GM10847 (cell line): ENCODE data around the gene APOL2.

Source experiments
- POLR2A ChIP-seq: IDR thresholded peaks from 2 replicates; pipeline ENCODE4 v1.6.1; 2011; ENCODE audit not compliant: insufficient read length; ENCODE audit errors: extremely low read depth

The APOL2 gene

DNA sequence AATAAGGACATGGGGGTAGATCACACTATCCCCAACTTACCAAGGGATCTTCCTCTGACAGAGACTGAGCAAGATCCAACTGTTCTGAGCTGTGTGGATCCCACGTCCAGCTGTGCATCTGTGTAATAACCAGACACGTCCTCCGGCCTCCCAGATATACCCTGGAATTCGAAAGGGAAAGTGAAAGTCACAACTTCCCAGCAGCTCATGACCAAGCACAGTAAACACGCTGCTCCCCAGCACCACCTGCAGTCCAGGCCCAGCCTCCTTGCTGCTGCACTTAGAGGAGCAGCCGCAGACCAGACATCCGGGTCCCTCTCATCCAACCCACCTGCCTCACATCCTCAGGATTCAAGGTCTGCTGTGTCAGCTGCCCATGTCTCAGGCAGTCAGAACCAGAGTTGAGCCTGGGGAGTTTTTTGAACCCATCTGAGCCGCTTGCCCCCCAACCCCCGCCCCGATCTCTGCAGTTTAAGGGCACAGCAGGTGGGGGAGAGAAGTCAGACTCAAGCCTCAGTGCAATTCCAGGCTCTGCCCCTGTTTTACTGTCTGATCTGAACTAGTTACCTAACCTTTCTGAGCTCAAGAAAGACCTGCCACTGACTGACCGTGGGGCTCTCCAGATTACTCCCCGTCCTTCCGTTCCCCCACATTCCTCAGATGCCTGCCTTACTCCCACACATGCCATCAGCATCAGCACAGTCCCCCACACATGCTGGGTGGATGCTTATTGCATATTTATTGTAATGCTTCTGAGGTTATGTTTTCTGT, at the start of gene APOL2:
Gene APOL2 (minus strand): TSS at position 127 of the 771 bp plus-strand sequence. CDS start 6,365 bp downstream, outside the sequence.
- TF ChIP-seq POLR2A: peak; percentile 46

DNA sequence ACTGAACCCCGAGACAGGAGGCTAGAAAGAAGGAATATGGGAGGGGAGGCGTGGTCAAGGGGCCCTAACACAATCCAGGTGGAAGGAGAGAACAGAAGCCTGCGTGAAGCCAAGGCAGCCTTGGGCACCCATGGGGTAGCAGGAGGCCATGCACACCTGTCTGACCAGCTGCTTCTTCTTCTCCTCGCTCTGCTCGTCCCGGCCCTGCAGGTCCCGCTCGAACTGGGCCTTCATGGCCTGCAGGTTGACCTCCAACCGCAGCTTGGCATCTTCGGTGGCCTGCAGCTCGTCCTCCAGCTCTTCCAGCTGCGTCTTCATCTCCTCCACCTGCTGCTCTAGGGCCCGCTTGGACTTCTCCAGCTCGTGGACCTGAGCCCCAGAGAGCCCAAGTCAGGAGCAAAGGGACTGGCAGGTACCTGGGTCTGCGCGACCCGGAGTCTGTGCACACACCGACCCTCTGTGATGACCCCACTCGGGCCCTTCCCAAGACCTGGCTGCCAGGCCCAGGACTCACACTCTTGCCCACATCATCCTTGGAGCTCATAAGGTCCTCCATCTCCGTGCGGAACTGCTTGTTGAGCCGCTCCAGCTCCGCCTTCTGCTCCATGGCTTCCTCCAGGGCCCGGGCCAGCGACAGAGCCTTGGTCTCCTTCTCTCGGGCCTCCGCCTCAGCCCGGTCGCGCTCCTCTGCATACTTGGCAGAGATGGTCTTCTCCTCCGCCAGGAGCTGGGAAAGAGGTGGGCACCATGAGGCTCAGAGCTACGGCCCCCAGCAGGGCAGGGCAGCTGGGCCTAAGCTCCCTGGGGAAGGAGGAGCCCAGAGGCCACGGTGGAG, 49.5 kb upstream of the APOL2 start:
- no peak for TF ChIP-seq POLR2A

GRCh38 chr22:36287881-36288515, 48.7 kb upstream of the APOL2 start:
- TF ChIP-seq POLR2A: no peak

- TF ChIP-seq POLR2A: no peak
Observed at GRCh38 chr22:36286096-36286957, 47.0 kb upstream of the APOL2 start.

DNA sequence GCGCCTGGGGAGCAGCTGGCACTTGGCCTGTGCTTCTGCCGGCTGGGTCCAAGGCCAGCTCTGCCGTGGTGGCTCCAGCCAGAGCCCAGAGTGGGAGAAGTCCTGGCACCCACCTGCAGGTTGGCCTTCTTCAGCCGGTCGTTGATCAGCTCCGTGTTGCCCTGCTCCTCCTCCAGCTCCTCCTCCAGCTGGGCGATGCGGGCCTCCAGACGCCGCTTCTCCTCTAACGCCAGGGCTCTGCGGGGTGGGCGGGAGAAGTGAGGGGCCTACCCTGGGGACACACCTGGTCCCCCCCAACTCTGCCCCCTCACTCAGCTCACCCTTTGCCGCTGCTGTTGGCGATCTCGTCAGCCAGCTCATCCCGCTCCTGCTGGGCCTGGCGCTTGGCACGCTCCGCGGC, 46.2 kb upstream of the APOL2 start:
- TF ChIP-seq POLR2A: no peak

GRCh38 chr22:36285017-36285416, 45.7 kb upstream of the APOL2 start:
- no peak for TF ChIP-seq POLR2A

DNA sequence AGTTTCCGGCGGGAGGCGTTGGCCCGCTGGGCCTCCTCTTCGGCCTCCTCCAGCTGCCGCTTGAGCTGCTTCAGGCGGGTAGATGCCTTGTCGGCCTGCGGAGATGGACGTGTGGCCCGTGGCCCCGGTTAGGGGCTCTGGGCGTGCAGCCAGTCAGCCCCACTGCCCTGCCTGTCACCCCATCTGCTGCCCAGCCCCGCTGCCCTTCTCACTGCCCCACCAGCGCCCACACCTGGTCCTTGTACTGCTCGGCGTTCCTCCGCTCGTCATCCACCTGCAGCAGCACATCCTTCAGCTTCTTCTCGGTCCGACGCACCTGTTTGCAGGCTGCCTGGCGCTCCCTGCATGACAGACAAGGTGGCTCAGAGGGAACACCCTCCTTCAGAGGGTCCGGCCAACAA, 44.8 kb upstream of the APOL2 start:
- no peak for TF ChIP-seq POLR2A

GRCh38 chr22:36282328-36282831, 43.1 kb upstream of the APOL2 start:
- no peak for TF ChIP-seq POLR2A

GRCh38 chr22:36281781-36282327, 42.5 kb upstream of the APOL2 start:
- TF ChIP-seq POLR2A: no peak

DNA sequence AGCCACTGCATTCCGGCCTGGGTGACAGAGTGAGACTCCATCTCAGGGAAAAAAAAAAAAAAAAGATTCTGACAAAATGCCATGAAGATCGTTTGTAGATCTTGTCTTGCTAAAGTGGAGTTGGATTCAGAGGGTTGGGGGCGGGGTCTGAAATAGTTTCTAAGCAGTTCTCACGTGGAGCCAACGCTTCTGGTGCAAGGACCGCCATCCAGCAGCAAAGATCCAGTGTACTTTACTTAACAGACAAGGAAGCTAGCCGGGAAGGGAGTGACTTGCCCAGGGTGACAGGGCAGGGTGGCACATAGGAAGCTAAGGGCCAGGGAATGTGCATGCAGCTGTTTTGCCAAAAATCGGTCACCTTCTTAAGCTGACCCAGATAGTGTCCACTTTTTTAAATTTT, 41.1 kb upstream of the APOL2 start:
- TF ChIP-seq POLR2A: no peak

- TF ChIP-seq POLR2A: no peak
Observed at GRCh38 chr22:36279219-36279666, 39.9 kb upstream of the APOL2 start.

DNA sequence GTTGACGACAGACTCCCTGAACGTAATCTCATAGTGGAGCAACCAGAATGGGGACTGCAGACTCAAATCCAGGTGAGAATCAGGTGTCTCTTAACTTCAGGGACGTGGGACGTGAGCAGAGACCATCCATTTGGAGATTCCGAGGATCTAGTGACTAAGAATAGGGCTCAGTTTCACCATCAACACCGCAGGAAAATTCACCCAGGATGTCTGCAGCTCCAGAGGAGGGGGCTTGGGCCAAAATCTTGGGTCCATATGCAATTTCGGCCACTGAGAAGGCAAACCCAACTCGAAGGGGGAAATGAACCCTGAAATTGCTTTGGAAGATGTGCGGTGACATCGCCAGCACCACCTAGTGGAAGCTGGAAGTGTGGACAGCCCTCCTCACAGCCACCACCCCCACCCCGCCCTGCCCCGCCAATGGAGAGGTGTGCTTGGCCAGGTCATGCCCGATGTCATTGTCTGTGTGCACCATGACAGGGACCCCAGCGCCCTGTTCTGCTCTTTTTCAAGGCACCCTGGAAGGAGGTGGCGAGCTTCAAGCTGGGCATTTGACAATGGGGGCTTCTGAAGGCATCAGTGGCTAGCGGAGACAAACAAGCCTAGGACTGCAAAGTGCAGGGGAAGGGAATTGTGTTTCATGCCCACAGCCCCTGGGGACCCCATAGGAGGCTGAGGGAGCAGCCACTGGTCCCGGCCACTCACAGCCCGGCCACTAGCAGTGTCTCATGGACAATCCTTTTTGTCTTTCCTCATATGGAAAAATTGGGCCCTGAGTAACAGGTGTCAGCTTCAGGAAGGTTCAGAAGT, 38.4 kb upstream of the APOL2 start:
- no peak for TF ChIP-seq POLR2A

DNA sequence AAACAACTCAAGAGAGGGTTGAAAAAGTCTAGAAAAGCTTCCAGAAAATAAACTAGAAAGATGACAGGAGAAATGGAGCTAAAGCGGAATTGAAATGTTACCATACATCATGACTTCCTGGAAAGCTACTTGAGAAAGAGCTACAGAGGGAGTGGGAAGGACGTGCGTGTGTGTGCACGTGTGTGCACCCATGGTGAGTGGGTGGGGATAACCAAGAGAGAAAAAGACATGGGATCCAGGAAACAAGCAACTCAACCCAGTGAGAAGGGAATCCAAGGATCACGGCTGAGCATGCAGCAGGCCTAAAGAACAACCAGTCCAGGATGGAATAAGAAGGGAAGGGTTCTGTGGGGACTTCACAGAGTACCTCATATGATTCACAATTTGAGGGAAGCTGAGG, 35.2 kb upstream of the APOL2 start:
- no peak for TF ChIP-seq POLR2A
